GM10847 (cell line): ENCODE measurements around the gene IPO11.

Experiments used
- POLR2A ChIP-seq: IDR thresholded peaks from 2 replicates; pipeline ENCODE4 v1.6.1; 2011; ENCODE audit not compliant: insufficient read length; ENCODE audit errors: extremely low read depth

The IPO11 gene

GRCh38 chr5:62494772-62495171 lies 82.2 kb downstream of the IPO11 start:
- no peak for TF ChIP-seq POLR2A

GRCh38 chr5:62496876-62497275 lies 84.3 kb downstream of the IPO11 start:
- TF ChIP-seq POLR2A: no peak

- TF ChIP-seq POLR2A: no peak
Measured at GRCh38 chr5:62498961-62499360, 86.4 kb downstream of the IPO11 start.

GRCh38 chr5:62499756-62500155 lies 87.2 kb downstream of the IPO11 start:
- TF ChIP-seq POLR2A: no peak

- no peak for TF ChIP-seq POLR2A
Measured at GRCh38 chr5:62502456-62503101, 90.0 kb downstream of the IPO11 start.

- TF ChIP-seq POLR2A: no peak
Measured at GRCh38 chr5:62504129-62504528, 91.6 kb downstream of the IPO11 start.

- TF ChIP-seq POLR2A: no peak
Measured at GRCh38 chr5:62506659-62507460, 94.3 kb downstream of the IPO11 start.

DNA sequence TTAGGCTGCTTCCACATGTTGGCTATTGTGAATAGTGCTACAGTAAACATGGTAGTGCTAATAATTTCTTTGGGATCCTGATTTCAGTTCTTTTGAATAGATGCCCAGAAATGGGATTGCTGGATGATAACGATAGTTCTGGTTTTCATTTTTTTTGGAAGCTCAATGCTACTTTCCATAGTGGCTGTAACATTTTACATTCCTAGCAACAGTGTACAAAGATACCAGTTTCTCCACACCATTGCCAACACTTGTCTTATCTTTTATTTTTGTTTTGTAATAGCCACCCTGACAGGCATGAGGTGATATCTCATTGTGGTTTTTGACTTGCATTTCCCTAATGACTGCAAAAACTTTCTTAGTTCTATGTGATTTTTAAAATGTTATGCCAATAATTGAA lies 97.2 kb downstream of the IPO11 start:
- no peak for TF ChIP-seq POLR2A

DNA sequence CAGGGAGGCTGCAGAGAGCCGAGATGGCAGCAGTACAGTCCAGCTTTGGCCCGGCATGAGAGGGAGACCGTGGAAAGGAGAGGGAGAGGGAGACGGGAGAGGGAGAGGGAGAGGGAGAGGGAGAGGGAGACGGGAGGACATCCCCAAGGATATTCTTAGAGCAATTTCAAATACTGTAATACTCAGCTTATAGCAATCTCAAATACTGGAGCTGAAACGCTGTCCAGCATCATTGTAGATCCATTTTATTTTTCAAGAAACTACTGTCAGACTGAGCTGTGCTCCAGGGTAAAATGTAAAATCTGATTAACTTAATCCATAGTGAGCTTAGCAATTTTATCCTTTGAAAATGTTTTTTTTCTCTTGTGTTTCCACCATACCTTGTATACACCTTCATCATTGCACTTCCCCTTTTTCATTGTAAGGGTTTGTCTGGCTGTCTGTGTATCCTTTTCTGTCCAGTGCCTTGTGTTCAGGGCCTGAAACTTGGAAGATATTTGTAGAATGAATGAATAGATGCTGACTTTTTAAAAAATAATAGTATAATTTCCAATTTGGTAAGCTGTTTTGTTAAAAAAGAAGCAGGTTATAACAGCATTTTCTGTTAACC lies 102.1 kb downstream of the IPO11 start:
- no peak for TF ChIP-seq POLR2A

GRCh38 chr5:62521319-62521718 lies 108.8 kb downstream of the IPO11 start:
- TF ChIP-seq POLR2A: no peak

DNA sequence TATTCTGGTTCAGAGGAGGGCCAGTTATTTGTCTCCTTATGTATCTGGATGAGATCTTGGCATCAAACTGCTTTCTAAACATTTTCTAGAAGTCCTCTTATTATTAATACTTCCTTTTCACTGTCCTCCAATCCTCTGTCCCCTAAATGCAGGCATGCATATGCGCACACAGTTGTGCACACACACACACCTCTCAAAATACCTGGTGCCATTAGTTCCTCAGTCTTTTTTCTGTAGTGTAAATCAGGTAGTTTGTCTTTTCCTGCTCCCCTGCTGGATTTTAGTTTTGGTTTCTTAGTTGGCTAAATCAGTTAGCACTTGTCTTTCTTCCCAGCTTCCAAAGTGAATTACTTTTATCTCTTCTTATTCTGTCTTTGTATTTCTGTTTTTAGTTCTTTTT lies 110.2 kb downstream of the IPO11 start:
- TF ChIP-seq POLR2A: no peak

DNA sequence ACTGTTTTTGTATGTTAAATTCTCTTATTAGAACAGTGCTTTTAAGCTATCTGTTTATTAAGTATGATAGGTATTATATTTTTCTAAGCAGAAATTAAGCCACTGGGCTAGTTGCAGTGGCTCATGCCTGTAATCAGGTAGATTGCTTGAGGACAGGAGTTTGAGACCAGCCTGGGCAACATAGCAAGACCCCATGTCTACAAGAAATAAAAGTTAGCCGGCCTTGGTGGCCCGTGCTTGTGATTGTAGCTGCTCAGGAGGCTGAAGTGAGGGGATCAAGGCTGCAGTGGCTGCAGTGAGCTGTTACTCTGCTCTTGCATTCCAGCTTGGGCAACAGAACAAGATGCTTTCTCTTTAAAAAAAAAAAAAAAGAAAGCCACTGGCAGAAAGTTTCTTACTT lies 121.0 kb downstream of the IPO11 start:
- no peak for TF ChIP-seq POLR2A

- no peak for TF ChIP-seq POLR2A
Measured at GRCh38 chr5:62534461-62535236, 122.1 kb downstream of the IPO11 start.

- TF ChIP-seq POLR2A: no peak
Measured at GRCh38 chr5:62536232-62536631, 123.7 kb downstream of the IPO11 start.

DNA sequence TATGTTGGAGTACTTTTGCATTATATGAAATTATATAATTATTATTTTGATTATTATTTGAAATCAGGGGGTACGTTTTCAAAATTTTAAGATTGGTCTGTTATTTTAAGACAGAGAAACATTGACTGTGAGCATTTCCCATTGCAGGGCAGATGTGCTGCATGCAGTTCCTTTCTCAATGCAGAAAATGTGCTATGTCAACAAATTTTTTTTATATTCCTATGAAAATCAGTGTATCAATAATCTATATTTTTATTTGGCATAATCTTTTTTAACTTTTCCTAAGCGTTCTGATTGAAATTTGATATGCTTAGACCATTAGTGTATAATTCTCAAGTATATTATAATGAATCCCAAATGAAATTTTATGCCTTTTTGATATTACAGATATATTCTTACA lies 124.2 kb downstream of the IPO11 start:
- TF ChIP-seq POLR2A: no peak

- no peak for TF ChIP-seq POLR2A
Measured at GRCh38 chr5:62538017-62538942, 125.7 kb downstream of the IPO11 start.
